GM23338 (cell line): ENCODE results near the gene PDZD7. TPM values are rescaled to one million over a fixed set of nuclear protein-coding genes. Genes with fewer than 3 reads are reported as not detected.

ENCODE experiments used
- ATAC-seq: fragments of 200-7000 bp; cut with Tn5 transposase; 3 replicates; pipeline ENCODE4 v1.9.1; 2020
- DNase-seq: peaks from one replicate; pipeline ENCODE4 v3.0.0-alpha.2; 2015; ENCODE audit warnings: low spot score
- H2AFZ ChIP-seq: fragments of 200-600 bp; sonication (generic); 2 replicates; pipeline ENCODE4 v1.8.0; 2016; ENCODE audit warnings: antibody characterized with exemption, mild to moderate bottlenecking, moderate library complexity
- H3F3A ChIP-seq: fragments of 200-600 bp; sonication (generic); replicated peaks from 2 replicates; pipeline ENCODE4 v1.8.0; 2017; ENCODE audit warnings: antibody characterized with exemption, mixed run types, low read depth
- H3K27ac ChIP-seq: fragments of 200-600 bp; sonication (generic); 2 replicates; pipeline ENCODE4 v1.6.1; 2016; ENCODE audit warnings: low read depth
- H3K27me3 ChIP-seq: fragments of 200-600 bp; sonication (generic); 2 replicates; pipeline ENCODE4 v1.8.0; 2016; ENCODE audit warnings: mild to moderate bottlenecking, mixed run types, moderate library complexity; ENCODE audit not compliant: insufficient read depth
- H3K36me3 ChIP-seq: fragments of 200-600 bp; sonication (generic); 2 replicates; pipeline ENCODE4 v1.8.0; 2016; ENCODE audit warnings: mild to moderate bottlenecking; ENCODE audit not compliant: insufficient read depth
- H3K4me1 ChIP-seq: fragments of 200-600 bp; sonication (generic); 2 replicates; pipeline ENCODE4 v1.8.0; 2016; ENCODE audit warnings: mild to moderate bottlenecking, moderate library complexity; ENCODE audit not compliant: insufficient read depth
- H3K4me2 ChIP-seq: fragments of 200-600 bp; sonication (generic); 2 replicates; pipeline ENCODE4 v1.7.1; 2017; ENCODE audit warnings: mixed run types
- H3K4me3 ChIP-seq: fragments of 200-600 bp; sonication (generic); 2 replicates; pipeline ENCODE4 v1.6.1; 2016; ENCODE audit warnings: mixed run types
- H3K79me2 ChIP-seq: fragments of 200-600 bp; sonication (generic); replicated peaks from 2 replicates; pipeline ENCODE4 v1.8.0; 2017; ENCODE audit warnings: mild to moderate bottlenecking; ENCODE audit not compliant: insufficient read depth
- H3K9me2 ChIP-seq: fragments of 200-600 bp; sonication (generic); 2 replicates; pipeline ENCODE4 v1.8.0; 2017; ENCODE audit not compliant: insufficient read depth
- H4K20me1 ChIP-seq: fragments of 200-600 bp; sonication (generic); replicated peaks from 2 replicates; pipeline ENCODE4 v1.8.0; 2017; ENCODE audit warnings: mild to moderate bottlenecking; ENCODE audit not compliant: insufficient read depth
- H3K27ac Mint-ChIP-seq: 2 replicates; pipeline ENCODE4 v1.8.0; 2020; ENCODE audit warnings: inconsistent platforms, mild to moderate bottlenecking, moderate library complexity, mixed read lengths
- H3K27me3 Mint-ChIP-seq: 3 replicates; pipeline ENCODE4 v1.8.0; 2022; ENCODE audit warnings: low read depth, mild to moderate bottlenecking, moderate library complexity, mixed read lengths, inconsistent platforms; ENCODE audit not compliant: insufficient read depth, poor library complexity
- H3K36me3 Mint-ChIP-seq: 3 replicates; pipeline ENCODE4 v1.8.0; 2021; ENCODE audit warnings: low read depth, mild to moderate bottlenecking, inconsistent platforms, moderate library complexity, mixed read lengths
- H3K4me1 Mint-ChIP-seq: 3 replicates; pipeline ENCODE4 v1.8.0; 2020; ENCODE audit warnings: mild to moderate bottlenecking, inconsistent platforms, mixed read lengths
- H3K4me3 Mint-ChIP-seq: 3 replicates; pipeline ENCODE4 v1.8.0; 2021; ENCODE audit warnings: moderate library complexity, mild to moderate bottlenecking, inconsistent platforms, mixed read lengths
- H3K9me3 Mint-ChIP-seq: 3 replicates; pipeline ENCODE4 v1.8.0; 2020; ENCODE audit warnings: moderate library complexity, mild to moderate bottlenecking, inconsistent platforms, mixed read lengths
- ETS1 ChIP-seq: IDR thresholded peaks from 2 replicates; pipeline ENCODE4 v1.6.1; 2016; ENCODE audit warnings: antibody characterized with exemption
- NANOG ChIP-seq: IDR thresholded peaks from 2 replicates; pipeline ENCODE4 v1.6.1; 2016; ENCODE audit warnings: antibody characterized with exemption, borderline replicate concordance
- POLR2AphosphoS5 ChIP-seq: IDR thresholded peaks from 2 replicates; pipeline ENCODE4 v1.6.1; 2016; ENCODE audit warnings: antibody characterized with exemption, low read depth
- REST ChIP-seq: IDR thresholded peaks from one replicate; pipeline ENCODE4 v1.6.1; 2018; ENCODE audit warnings: antibody characterized with exemption; ENCODE audit not compliant: unreplicated experiment
- STAT1 ChIP-seq: IDR thresholded peaks from one replicate; pipeline ENCODE4 v1.6.1; 2016; ENCODE audit warnings: antibody characterized with exemption; ENCODE audit not compliant: unreplicated experiment
- ZNF331 ChIP-seq: fragments of 250-450 bp; sonication (Bioruptor Pico); IDR thresholded peaks from 2 replicates; pipeline ENCODE4 v1.5.0; 2020; ENCODE audit warnings: low read depth, mild to moderate bottlenecking, moderate library complexity
- polyA plus RNA-seq: library from polyadenylated mRNA; unstranded; fragments of >200 nt; fragmentation: Nextera tagmentation; extraction: Ambion mirVana; gene quantifications from 2 replicates; pipeline ENCODE4 v1.2.1, GENCODE V29; 2016
- total RNA-seq: library from RNA; depleted of rRNA; stranded (reverse); fragments of >200 nt; shearing (Covaris generic); gene quantifications from 2 replicates; pipeline ENCODE4 v1.2.3, GENCODE V29; 2014

PDZD7 gene
- total and polyA plus RNA-seq, 2 experiments from 2014 or later, result 1.7 to 2.3 TPM

- Histone ChIP-seq H3K4me2 (no peak overlapping the region), H3K36me3 (no peaks in the 10 kb centered on the region), H3K79me2 (peaks cover 2% of the 10 kb centered on the region; the same call in 1 of the 2 replicates), H3K27me3 (no peaks in the 10 kb centered on the region), H3K9me2 (no peaks in the 10 kb centered on the region), H4K20me1 (peaks cover 7% of the 10 kb centered on the region; the same call in 1 of the 2 replicates), H3K4me3 (no peak overlapping the region), H3K27ac (no peak overlapping the region), H3K4me1 (no peaks in the 10 kb centered on the region), H2AFZ (no peak overlapping the region), H3F3A (no peaks in the 10 kb centered on the region)
- Mint-ChIP-seq H3K4me3 (no peak overlapping the region), H3K4me1 (peaks cover 8% of the 10 kb centered on the region; the same call in 2 of the 3 replicates), H3K36me3 (peaks cover 3% of the 10 kb centered on the region; the same call in 1 of the 3 replicates), H3K27ac (no peak overlapping the region), H3K9me3 (no peaks in the 10 kb centered on the region), H3K27me3 (peaks cover 7% of the 10 kb centered on the region)
- no peak for TF ChIP-seq REST
- no peak for TF ChIP-seq NANOG
- TF ChIP-seq STAT1, result no peak
- TF ChIP-seq ETS1, result no peak
- no peak for TF ChIP-seq ZNF331 (CRISPR knock-in tag)
- no peak for ATAC-seq
- no peak for DNase-seq
These were observed 50.2 kb downstream of the PDZD7 start for GRCh38 chr10:100980711-100981110.

- H3K4me3 Mint-ChIP-seq, result no peak overlapping the region
These were observed 50.6 kb downstream of the PDZD7 start for GRCh38 chr10:100980311-100980710.

More at GRCh38 chr10:100980311-100980710, 50.6 kb downstream of the PDZD7 start:
- H3K9me3 Mint-ChIP-seq, result no peaks in the 10 kb centered on the region
- Histone ChIP-seq H3K27me3 (no peaks in the 10 kb centered on the region), H3K27ac (no peak overlapping the region), H3K4me2 (no peak overlapping the region), H3K79me2 (no peaks in the 10 kb centered on the region), H3F3A (no peaks in the 10 kb centered on the region), H3K4me1 (no peaks in the 10 kb centered on the region), H2AFZ (no peak overlapping the region), H3K36me3 (no peaks in the 10 kb centered on the region), H3K9me2 (no peaks in the 10 kb centered on the region), H4K20me1 (peaks cover 4% of the 10 kb centered on the region; the same call in 1 of the 2 replicates), H3K4me3 (no peak overlapping the region)
- no peak overlapping the region for H3K27ac Mint-ChIP-seq
- peaks cover 6% of the 10 kb centered on the region; the same call in 2 of the 3 replicates for H3K4me1 Mint-ChIP-seq
- ATAC-seq, result no peak
- no peak for DNase-seq
- peaks cover 3% of the 10 kb centered on the region; the same call in 1 of the 3 replicates for H3K36me3 Mint-ChIP-seq
- H3K27me3 Mint-ChIP-seq, result peaks cover 7% of the 10 kb centered on the region
- no peak for TF ChIP-seq REST
- no peak for TF ChIP-seq POLR2AphosphoS5
